GM23338 (cell line): ENCODE data around the gene PLA2G12A.

Experiments used
- CTCF ChIP-seq, 2 experiments: fragments of 200-600 bp in 1 of 2; sonication (generic) in 1 of 2; conservative IDR thresholded peaks; 2 replicates each; pipeline versions ENCODE4 v1.5.1 to v1.6.1; 2016 to 2017; ENCODE audit warnings: antibody characterized with exemption in 2 of 2, low read depth in 2 of 2, mild to moderate bottlenecking in 2 of 2, moderate library complexity in 1 of 2
- EZH2 ChIP-seq: fragments of 200-600 bp; sonication (generic); IDR thresholded peaks from one replicate; pipeline ENCODE4 v1.8.0; 2017; ENCODE audit warnings: antibody characterized with exemption, mild to moderate bottlenecking, low read depth; ENCODE audit not compliant: unreplicated experiment
- EZH2phosphoT487 ChIP-seq: fragments of 200-600 bp; sonication (generic); IDR thresholded peaks from one replicate; pipeline ENCODE4 v1.8.1; 2018; ENCODE audit warnings: antibody characterized with exemption; ENCODE audit not compliant: unreplicated experiment
- POLR2AphosphoS5 ChIP-seq: IDR thresholded peaks from 2 replicates; pipeline ENCODE4 v1.6.1; 2016; ENCODE audit warnings: antibody characterized with exemption, low read depth
- REST ChIP-seq: IDR thresholded peaks from one replicate; pipeline ENCODE4 v1.6.1; 2018; ENCODE audit warnings: antibody characterized with exemption; ENCODE audit not compliant: unreplicated experiment

GRCh38 chr4:109671350-109671749 is 58.5 kb downstream of the PLA2G12A start:
- TF ChIP-seq EZH2 (no peak), CTCF (conservative IDR thresholded peaks at IDR 0.05; ENCODE audit: low read depth in 2 of 2) (no peak), POLR2AphosphoS5 (no peak), REST (no peak), EZH2phosphoT487 (no peak)
